Stimulated activated naive CD4-positive, alpha-beta T cell treated with Interleukin-2 at 50 U/mL for 16 hours (primary cell): ENCODE data around the gene IL36B.

Experiments used
- DNase-seq: peaks from one replicate; lab custom pipeline; 2025; lab: John Stamatoyannopoulos, UW

IL36B gene

DNA sequence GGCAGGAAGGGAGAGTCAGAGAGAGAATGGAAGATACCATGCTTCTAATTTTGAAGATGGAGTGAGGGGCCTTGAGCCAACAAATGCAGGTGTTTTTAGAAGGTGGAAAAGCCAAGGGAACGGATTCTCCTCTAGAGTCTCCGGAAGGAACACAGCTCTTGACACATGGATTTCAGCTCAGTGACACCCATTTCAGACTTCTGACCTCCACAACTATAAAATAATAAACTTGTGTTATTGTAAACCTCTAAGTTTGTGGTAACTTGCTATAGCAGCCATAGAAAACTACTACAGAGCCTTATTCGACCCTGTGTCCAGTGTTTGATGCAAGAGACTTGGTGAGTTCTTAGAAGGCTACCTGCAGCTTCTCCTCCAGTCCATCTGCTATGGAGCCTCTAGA, 22.9 kb upstream of the IL36B start:
- no peak for DNase-seq

DNA sequence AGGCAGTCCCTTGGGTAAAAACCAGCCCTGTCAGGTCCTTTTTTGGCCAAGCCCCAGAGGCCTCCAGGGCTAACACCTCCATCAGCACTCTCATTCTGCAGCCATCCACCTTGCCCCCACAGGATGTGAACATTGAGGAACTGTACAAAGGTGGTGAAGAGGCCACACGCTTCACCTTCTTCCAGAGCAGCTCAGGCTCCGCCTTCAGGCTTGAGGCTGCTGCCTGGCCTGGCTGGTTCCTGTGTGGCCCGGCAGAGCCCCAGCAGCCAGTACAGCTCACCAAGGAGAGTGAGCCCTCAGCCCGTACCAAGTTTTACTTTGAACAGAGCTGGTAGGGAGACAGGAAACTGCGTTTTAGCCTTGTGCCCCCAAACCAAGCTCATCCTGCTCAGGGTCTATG, 22.4 kb upstream of the IL36B start:
- DNase-seq: no peak

DNA sequence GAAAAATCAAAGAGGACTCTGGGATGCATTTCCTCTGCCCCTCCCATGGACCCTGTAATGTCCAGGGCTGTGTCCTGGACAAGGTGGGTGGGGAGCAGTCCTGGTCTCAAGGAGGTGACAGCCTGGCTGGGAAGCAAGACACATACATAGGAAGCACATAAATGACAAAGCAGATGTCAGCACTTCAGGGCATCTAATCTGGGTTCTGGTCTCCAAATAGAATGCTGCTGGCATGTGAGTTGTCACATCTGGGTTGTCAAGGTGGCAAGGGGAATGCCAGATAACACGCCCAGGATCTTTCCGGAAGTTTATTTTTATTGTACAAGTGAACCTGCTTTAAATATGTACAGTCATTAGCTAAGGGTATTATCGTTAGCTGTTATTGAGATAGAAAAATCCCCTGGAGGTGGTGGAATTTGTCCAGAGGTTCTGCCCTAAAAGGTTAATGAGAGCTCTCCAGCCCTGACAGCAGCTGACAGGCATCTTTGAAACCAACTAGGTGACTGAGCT, 20.7 kb upstream of the IL36B start:
- DNase-seq: no peak

DNA sequence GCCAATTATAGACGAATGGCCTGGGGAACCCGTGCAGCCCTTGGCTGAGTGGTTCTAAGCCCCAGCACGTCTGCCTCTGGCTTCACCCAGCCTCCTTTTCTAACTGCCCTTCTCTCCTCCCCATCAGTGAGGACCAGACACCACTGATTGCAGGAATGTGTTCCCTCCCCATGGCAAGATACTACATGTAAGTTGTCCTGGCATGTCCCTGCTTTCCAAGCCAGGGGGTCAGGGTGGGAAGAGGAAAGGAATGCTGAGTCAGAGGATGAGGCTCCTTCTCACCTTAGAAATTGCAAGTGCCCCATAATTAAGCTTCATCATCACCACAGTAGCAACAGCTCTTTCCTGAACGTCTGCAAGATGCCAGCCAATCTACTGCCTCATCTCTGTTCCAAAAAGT, 19.9 kb upstream of the IL36B start:
- DNase-seq: no peak

DNA sequence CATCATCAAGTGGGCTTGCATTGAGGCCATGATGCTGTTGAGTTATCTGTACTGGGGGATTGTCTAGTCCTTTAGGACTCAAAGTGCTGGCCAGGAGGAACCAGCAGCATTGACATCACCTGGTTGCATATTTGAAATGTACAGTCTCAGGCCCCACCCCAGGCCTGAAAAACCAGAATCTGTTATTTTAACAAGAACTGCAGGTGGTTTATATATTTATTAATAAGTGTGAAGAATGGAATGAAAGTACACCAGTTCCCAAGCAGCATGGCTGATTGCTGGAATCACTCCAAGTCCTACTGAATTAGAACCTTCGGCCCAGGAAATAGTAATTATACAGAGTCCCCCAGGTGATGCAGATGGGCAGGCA, 17.9 kb upstream of the IL36B start:
- DNase-seq: no peak

DNA sequence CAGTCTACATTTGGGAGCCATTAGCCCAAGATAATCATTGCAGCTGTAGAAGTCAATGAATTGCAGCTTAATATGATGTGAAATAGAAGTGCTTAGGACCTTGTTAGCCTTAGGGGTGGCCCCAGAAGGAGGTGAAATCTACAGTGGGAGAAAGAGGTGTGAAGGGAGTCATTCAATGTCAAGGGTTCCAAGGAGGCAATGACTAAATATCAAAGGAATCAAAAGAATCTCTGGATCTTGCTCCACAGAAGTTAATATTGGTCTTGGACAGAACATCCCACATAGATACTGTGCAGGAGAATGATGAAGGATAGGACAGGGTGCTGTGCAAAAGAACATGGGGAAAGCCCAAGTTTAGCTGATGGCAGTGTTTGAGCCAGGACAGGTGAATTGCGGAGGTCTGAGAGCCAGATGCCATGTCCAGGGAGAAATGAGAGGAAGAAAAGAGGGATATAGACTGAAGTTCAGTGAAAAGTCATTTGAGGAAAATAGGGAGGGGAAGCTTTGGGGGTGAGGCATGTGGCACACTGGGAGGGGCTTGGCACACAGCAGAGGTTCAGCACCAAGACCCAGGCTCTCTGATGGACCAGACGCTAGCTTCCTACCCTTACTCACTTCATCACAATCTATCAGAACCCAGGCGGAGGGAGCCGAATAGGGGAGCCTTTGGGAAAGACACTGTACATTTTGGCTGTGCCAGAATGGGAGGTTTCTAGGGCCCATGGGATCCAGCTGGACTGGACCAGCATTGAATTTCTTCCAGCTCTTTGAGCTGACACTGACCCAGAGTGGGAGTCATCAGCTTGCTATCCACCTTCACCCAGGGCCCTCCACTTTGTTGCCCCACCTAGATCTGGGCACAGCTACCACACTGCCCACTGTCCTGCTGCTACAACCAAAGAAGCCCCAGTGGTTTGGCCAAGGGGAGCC, 17.3 kb upstream of the IL36B start:
- DNase-seq: no peak

DNA sequence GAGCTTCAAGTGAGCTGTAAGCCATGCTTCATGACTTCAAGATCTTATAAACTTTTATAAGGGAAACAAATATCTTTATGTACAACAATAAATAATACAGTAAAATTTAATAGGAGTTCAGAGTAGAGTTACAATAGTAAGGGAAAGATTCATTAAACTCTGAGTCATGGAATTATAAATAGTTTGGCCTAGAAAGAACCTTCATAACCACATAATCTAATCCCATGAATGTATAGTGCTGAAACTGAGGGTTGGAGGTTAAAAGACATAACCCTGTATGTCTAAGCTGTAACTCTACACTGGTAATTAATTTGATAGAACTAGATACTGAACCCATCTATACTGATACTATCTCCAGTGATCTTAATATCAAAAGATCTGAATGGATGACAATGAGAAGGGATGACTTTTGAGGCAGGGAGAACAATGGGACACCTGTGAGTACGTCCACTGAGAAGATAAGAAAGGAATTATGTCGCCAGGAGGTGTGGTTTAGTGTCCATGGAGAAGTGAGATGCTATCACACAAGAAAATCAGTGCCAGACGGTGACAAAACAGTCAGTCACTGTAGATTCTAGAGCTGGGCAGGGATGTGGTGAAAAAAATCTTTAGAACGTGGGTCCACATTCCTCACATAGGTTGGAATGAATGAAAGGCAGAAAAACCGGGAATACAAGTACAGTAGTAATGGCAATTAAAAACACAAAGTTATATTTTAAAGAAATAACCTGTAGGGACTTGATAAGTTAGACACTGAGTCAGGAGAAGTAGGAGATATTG, 16.2 kb upstream of the IL36B start:
- no peak for DNase-seq

DNA sequence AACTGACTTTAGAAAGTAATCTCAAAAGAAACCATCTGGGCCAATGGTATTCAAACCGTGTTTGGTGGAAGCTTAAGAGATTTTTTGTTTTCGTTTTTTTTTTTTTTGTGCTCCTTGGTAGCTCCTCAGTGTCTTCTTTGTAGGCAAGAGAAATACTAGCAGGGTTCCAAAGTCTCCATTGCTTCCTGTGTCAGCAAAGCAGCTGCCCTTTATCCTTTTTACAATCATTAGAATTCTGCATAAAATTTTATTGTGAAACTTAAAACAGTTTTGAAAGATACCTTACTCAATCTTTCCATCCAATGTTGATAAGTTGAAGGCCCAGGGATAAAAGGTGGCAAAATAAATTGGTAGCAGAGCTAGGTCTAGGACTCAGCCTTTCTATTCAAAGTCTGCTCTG, 15.6 kb upstream of the IL36B start:
- no peak for DNase-seq

DNA sequence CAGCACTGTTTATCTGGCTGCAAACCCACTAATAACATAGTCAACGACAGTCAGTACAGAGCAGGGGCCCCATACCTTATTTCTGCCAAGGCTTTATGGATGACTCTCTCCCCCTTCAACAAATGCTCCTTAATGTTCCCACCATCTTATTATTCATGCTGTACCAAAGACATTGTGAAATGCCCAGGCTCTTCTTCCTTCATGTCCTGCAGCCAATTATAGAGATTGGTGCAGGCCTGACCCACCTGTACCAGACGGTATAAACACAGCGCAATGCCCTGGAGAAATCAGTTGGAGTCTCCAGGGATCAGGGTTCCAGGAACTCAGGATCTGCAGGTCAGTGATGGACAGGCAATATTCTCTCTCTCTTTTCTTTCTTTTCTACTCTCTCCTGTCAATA, 15.0 kb upstream of the IL36B start, which contains the start of gene IL1F10:
Gene IL1F10 (plus strand): TSS at position 290 of the 400 bp plus-strand sequence. CDS start 4,769 bp downstream, outside the sequence.
- no peak for DNase-seq

DNA sequence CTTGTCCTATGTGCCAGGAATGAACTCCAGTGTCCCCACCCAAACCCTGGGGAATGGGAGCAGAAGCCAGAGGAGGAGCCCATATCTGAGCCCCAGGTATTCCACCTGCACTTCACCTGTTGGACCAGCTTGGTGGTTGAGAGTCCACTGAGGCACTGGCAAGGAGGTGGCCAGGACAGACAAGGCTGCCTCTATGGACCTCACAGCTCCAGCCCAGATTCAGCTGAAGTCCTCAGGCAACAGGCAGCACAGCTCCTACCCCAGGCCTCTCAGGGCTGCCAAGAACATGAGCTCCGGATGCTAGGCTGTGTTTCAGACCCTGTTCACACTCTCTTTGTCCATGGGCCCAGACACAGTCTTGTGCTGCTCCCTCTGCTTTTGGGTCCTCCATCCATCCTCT, 12.2 kb upstream of the IL36B start:
- no peak for DNase-seq

DNA sequence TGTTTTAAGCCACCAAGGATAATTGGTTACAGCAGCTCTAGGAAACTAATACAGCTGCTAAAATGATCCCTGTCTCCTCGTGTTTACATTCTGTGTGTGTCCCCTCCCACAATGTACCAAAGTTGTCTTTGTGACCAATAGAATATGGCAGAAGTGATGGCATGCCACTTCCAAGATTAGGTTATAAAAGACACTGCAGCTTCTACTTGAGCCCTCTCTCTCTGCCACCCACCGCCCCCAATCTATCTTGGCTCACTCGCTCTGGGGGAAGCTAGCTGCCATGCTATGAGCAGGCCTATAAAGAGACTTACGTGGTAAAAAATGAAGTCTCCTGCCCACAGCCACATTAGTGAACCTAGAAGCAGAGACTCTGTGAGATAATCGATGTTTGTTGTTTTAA, 11.6 kb upstream of the IL36B start:
- DNase-seq: no peak

DNA sequence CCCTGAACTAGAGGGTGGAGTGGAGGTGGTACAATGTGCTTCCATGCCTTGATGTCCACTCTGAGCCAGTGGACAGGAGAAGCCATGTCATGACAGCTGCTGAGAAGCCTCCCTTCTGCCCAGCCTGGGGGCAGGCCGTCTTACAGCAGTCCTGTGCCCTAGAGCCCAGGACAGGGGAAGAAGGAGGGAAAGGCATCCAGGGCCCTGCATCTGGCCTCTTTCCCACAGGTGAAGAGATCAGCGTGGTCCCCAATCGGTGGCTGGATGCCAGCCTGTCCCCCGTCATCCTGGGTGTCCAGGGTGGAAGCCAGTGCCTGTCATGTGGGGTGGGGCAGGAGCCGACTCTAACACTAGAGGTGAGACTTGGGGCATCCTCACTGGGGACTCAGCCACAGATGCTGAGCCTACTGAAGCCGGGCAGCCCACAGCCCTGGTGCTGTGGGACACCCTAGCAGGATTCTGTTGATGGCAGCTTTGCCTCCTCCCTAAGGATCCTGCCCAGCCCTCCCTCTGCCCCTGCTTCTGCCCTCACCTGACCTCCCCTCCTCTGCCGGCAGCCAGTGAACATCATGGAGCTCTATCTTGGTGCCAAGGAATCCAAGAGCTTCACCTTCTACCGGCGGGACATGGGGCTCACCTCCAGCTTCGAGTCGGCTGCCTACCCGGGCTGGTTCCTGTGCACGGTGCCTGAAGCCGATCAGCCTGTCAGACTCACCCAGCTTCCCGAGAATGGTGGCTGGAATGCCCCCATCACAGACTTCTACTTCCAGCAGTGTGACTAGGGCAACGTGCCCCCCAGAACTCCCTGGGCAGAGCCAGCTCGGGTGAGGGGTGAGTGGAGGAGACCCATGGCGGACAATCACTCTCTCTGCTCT, 9.5 kb upstream of the IL36B start:
- no peak for DNase-seq

DNA sequence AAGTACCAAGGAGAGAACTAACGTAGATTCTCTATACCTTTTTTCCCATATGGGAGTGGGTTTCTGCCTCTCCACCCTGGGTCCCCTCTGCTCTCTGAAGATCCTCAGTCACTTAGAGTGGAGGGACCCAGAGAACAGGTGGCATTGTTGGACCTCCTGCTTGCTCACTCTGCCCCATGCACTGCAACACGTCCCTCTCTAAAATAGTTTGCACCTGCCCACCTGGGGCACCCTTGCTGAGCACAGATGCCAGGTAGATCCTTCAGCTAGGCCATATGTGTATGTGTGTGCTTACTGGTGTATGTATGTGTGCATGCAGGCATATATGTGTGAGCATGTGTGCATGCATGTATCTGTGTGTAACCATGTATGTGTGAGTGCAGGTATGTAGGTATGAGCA, 8.6 kb upstream of the IL36B start:
- no peak for DNase-seq

DNA sequence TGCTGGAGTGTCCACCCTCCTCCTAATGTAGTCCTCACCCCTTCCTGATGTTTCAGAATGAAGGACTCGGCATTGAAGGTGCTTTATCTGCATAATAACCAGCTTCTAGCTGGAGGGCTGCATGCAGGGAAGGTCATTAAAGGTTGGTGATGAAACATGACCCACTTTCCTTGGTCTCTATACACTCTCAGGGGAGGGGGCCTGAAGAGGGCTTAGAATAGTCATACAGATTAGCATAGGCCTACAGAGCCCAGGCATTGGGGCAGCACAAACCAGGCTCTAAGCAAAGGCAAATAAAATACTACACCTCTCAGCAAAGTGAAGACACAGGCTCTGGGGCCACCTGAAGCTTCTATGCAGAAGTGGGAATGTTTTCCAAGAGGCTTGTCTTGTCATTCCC, 8.1 kb upstream of the IL36B start:
- no peak for DNase-seq

DNA sequence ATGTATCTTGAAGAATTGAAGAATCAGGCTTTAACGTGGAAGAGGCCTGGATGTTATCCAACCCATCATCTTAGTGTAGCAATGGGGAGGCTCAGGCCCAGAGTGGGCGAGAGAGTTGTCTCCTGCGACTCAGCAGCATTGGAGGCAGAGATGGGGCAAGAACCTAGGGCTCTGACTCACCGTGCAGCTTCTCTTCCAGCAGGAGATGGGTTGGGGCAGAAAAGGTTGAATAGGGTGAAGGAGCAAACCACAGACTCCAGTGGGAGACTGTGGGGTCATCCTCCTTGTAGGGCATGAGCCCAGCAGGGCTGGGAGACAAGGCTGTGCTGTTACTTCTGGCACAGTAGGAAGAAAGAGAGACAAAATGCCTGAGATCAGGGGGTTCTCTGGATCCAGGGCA, 7.7 kb upstream of the IL36B start:
- DNase-seq: no peak

DNA sequence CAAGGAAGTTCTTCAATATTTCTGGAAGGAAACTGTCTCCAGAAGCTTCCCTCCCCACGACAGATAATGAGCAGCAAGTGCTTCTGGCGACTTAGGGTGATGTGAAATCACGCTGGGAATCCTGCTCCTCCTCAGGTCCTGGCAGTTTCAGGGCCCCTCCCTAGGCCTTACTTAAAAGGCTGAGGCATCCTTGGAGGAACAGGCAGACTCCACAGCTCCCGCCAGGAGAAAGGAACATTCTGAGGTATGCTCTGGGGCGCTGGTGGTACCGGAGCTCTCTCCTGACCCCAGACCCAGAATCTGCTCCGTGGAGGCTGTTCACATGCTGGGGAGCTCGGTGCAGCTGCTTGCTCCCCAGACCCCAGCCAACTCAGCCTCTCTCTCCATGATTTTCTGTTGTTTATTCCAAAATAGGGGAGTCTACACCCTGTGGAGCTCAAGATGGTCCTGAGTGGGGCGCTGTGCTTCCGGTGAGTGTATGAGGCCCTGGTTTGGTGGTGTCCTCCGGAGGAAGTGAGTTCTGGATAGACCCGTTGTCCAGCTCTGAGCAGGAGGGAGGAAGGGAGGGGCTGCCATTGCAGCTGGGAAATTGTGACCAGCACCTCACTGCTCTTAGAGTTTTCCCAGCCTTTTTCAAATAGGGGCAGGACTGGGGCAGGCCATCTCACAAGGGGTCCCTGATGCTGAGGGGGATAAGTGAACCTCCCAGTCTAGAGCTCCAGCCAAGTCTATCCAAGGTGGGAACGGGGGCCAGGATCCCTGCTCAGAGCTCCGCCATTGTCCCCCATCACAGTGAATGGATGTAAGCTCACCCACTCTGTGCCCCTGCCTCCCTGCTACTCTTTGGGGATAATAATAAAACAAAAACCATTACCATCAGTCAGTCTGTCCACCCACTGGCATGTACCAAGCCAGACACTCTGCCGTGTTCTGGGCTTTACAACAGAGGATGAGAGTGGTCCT, 6.6 kb upstream of the IL36B start, which contains the start of gene IL36RN:
Gene IL36RN (plus strand): TSS at position 201 of the 963 bp plus-strand sequence. CDS start 241 bp downstream, at position 442.
- no peak for DNase-seq

DNA sequence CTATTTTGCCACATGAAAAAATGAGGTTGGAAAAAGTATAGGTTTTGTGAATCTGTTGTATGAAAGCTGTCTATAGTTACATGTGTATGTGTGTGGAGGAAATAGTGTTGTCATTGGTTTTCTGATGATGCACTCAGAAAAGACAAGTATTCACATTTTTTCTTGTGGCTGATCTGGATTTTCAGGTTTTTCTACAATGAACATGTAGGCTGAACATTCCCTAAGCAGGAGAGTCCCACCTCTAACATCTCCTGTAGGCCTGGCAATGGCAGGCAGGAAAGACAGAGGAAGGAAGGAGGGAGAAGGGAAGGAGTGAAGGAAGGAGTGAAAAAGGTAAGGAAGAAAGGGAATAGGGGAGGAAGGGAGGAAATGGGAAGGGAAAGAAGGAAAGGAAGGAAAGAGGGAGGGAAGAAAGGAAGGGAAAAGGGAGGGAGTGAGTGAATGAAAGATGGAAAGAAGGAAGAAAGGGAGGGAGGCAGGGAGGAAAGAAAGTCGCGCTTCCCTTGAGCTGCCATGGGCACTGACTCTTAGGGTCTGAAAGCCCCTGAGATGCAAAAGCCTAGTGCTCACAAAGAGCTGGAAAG, 5.8 kb upstream of the IL36B start:
- DNase-seq: no peak

DNA sequence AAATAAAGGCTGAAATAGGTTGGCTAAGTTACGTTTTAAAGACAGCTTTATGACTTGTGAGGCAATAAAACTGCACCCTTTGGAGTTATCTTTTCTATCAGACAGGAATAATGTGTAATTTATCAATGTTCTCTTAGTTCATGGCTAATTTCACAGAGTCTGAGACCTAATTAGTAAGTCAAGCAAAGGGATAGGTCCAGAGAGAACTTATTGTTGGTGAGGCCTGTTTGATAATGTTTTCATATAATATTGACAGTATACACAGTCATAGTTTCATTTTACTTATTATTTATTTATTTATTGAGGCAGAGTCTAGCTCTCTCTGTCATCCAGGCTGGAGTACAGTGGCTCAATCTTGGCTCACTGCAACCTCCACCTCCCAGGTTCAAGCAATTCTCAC, 4.5 kb upstream of the IL36B start:
- no peak for DNase-seq

DNA sequence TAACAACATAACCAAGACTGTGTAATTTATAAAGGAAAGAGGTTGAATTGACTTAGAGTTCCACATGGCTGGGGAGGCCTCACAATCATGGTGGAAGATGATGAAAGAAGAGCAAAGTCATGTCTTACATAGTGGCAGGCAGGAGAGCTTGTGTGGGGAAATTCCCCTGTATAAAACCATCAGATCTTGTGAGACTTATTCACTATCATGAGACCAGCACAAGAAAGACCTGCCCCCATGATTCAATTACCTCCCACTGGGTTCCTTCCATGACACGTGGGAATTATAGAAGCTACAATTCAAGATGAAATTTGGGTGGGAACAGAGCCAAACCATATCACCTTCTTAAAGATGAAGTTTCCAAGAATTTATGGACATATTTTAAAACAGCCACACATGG, 3.9 kb upstream of the IL36B start:
- no peak for DNase-seq

DNA sequence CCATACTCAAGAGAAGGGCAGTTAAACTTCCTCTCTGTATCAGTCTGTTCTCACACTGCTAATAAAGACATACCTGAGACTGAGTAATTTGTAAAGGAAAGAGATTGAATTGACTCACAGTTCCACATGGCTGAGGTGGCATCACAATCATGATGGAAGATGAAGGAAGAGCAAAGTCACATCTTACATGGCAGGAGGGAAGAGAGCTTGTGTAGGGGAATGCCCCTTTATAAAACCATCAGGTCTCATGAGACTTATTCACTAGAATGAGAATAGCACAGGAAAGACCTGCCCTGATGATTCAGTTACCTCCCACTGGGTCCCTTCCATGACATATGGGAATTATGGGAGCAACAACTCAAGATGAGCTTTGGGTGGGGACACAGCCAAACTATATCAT, 1.4 kb upstream of the IL36B start:
- DNase-seq: no peak
